22Rv1 (cell line): ENCODE data around the gene MYH10.

Source experiments
- H3K27ac ChIP-seq: fragments of 450-650 bp; 2 replicates; pipeline ENCODE4 v1.5.1; 2017
- CTCF ChIP-seq: fragments of 450-650 bp; IDR thresholded peaks from 2 replicates; pipeline ENCODE4 v1.5.1; 2017; ENCODE audit warnings: mild to moderate bottlenecking
- ZFX ChIP-seq: fragments of 450-650 bp; IDR thresholded peaks from 2 replicates; pipeline ENCODE4 v1.6.1; 2017; ENCODE audit warnings: antibody characterized with exemption, borderline replicate concordance

The MYH10 gene

GRCh38 chr17:8630802-8631553, 453 bp upstream of the MYH10 start:
- TF ChIP-seq ZFX, result no peak
- peak; percentile 41 for TF ChIP-seq CTCF
- peak overlapping the region; percentile 87 for H3K27ac ChIP-seq

- H3K27ac ChIP-seq, result peak overlapping the region; percentile 87
- TF ChIP-seq ZFX, result no peak
- no peak for TF ChIP-seq CTCF
Measured at GRCh38 chr17:8629371-8630226, 926 bp downstream of the MYH10 start.

- H3K27ac ChIP-seq, result 0 out of 2 replicates have a peak overlapping the region, but pooled peaks have one; percentile 87
- no peak for TF ChIP-seq CTCF
Measured at GRCh38 chr17:8628609-8629169, 1.8 kb downstream of the MYH10 start.

GRCh38 chr17:8628172-8628571, 2.4 kb downstream of the MYH10 start:
- TF ChIP-seq CTCF, result no peak
- no peak for TF ChIP-seq ZFX

GRCh38 chr17:8623591-8623990, 6.9 kb downstream of the MYH10 start:
- no peak overlapping the region for H3K27ac ChIP-seq
- no peak for TF ChIP-seq ZFX
- TF ChIP-seq CTCF, result no peak

More at GRCh38 chr17:8628172-8628571, 2.4 kb downstream of the MYH10 start:
- H3K27ac ChIP-seq, result no peak overlapping the region

- no peak for TF ChIP-seq ZFX
- no peak for TF ChIP-seq CTCF
- no peak overlapping the region for H3K27ac ChIP-seq
Measured at GRCh38 chr17:8622191-8622590, 8.3 kb downstream of the MYH10 start.
